HepG2 (cell line): Measurements from ENCODE around the gene PLOD3. TPM values are rescaled to one million over a fixed set of nuclear protein-coding genes. Genes with fewer than 3 reads are reported as not detected.

Source experiments
- CHCHD3 ChIP-seq: sonication (generic); formaldehyde crosslinking; IDR thresholded peaks from 2 replicates; pipeline ENCODE4 v1.8.0; 2022; ENCODE audit warnings: mild to moderate bottlenecking, missing genetic modification reagents, moderate library complexity
- HNRNPLL ChIP-seq: fragments of 200-400 bp; formaldehyde crosslinking; IDR thresholded peaks from 2 replicates; pipeline ENCODE4 v1.6.1; 2017; ENCODE audit warnings: mild to moderate bottlenecking, low read depth, low read length; ENCODE audit not compliant: poor library complexity, severe bottlenecking
- MED1 ChIP-seq: sonication (generic); formaldehyde crosslinking; IDR thresholded peaks from 2 replicates; pipeline ENCODE4 v1.4.0; 2020; ENCODE audit warnings: missing genetic modification reagents
- NAIF1 ChIP-seq: sonication (generic); formaldehyde crosslinking; IDR thresholded peaks from 2 replicates; pipeline ENCODE4 v1.5.0; 2020; ENCODE audit warnings: mild to moderate bottlenecking, missing genetic modification reagents, borderline replicate concordance
- NFKB2 ChIP-seq: sonication (generic); formaldehyde crosslinking; IDR thresholded peaks from 2 replicates; pipeline ENCODE4 v1.4.0; 2020; ENCODE audit warnings: missing genetic modification reagents, borderline replicate concordance
- PITX1 ChIP-seq: sonication (generic); formaldehyde crosslinking; IDR thresholded peaks from 2 replicates; pipeline ENCODE4 v1.5.1; 2020; ENCODE audit warnings: mild to moderate bottlenecking, missing genetic modification reagents
- SALL1 ChIP-seq: sonication (generic); formaldehyde crosslinking; IDR thresholded peaks from 2 replicates; pipeline ENCODE4 v1.8.0; 2022; ENCODE audit warnings: mild to moderate bottlenecking, missing genetic modification reagents
- SMAD1 ChIP-seq: sonication (generic); formaldehyde crosslinking; IDR thresholded peaks from 2 replicates; pipeline ENCODE4 v1.4.0; 2020; ENCODE audit warnings: missing genetic modification reagents, low read depth, mild to moderate bottlenecking, borderline replicate concordance
- THYN1 ChIP-seq: sonication (generic); formaldehyde crosslinking; IDR thresholded peaks from 2 replicates; pipeline ENCODE4 v1.8.1; 2023; ENCODE audit warnings: low read depth, mild to moderate bottlenecking, moderate library complexity, missing genetic modification reagents, borderline replicate concordance
- TMF1 ChIP-seq: sonication (generic); formaldehyde crosslinking; IDR thresholded peaks from 2 replicates; pipeline ENCODE4 v1.8.1; 2022; ENCODE audit warnings: low read depth, missing genetic modification reagents
- XBP1 ChIP-seq: sonication (generic); formaldehyde crosslinking; IDR thresholded peaks from 2 replicates; pipeline ENCODE4 v1.5.0; 2020; ENCODE audit warnings: missing genetic modification reagents
- ZNF101 ChIP-seq: sonication (generic); formaldehyde crosslinking; IDR thresholded peaks from 2 replicates; pipeline ENCODE4 v1.4.0; 2020; ENCODE audit warnings: mild to moderate bottlenecking, low read depth, missing genetic modification reagents, borderline replicate concordance
- ZNF468 ChIP-seq: sonication (generic); formaldehyde crosslinking; IDR thresholded peaks from 2 replicates; pipeline ENCODE4 v1.8.0; 2022; ENCODE audit warnings: mild to moderate bottlenecking, moderate library complexity, missing genetic modification reagents
- ZNF607 ChIP-seq: sonication (generic); formaldehyde crosslinking; IDR thresholded peaks from 2 replicates; pipeline ENCODE4 v1.5.1; 2020; ENCODE audit warnings: missing genetic modification reagents, mild to moderate bottlenecking, borderline replicate concordance
- ZNF619 ChIP-seq: sonication (generic); formaldehyde crosslinking; IDR thresholded peaks from 2 replicates; pipeline ENCODE4 v1.4.0; 2020; ENCODE audit warnings: mild to moderate bottlenecking, missing genetic modification reagents
- ZNF772 ChIP-seq: sonication (generic); formaldehyde crosslinking; IDR thresholded peaks from 2 replicates; pipeline ENCODE4 v1.5.0; 2020; ENCODE audit warnings: mild to moderate bottlenecking, missing genetic modification reagents
- ZZZ3 ChIP-seq: sonication (generic); formaldehyde crosslinking; IDR thresholded peaks from 2 replicates; pipeline ENCODE4 v1.4.0; 2020; ENCODE audit warnings: missing genetic modification reagents, mild to moderate bottlenecking, borderline replicate concordance
- polyA plus RNA-seq, 8 experiments: library from polyadenylated mRNA; depleted of rRNA in 3 of 8; stranded (reverse) in 7 of 8; unstranded in 1 of 8; fragments of >200 nt; fragmentation: Illumina TruSeq in 4 of 8; extraction: Trizol in 4 of 8; gene quantifications; 2 replicates each; pipeline versions ENCODE4 v1.2.1 to v1.2.3, GENCODE V29; 2011 to 2016; ENCODE audit warnings: low read depth in 4 of 8, missing spikeins in 1 of 8, mixed read lengths in 1 of 8; ENCODE audit not compliant: insufficient read depth in 1 of 8
- total RNA-seq, 5 experiments: library from RNA; depleted of rRNA; stranded (reverse); fragments of >200 nt; fragmentation: Illumina TruSeq; extraction: Trizol; gene quantifications; 2 replicates each; pipeline ENCODE4 v1.2.3, GENCODE V29; 2016; ENCODE audit warnings: low read depth in 1 of 5
- TF ChIP-seq, protein P1 (sequence below): sonication (generic); formaldehyde crosslinking; IDR thresholded peaks from 2 replicates; pipeline ENCODE4 v1.4.0; 2020; ENCODE audit warnings: missing genetic modification reagents
- TF ChIP-seq, protein P2 (sequence below): sonication (generic); formaldehyde crosslinking; IDR thresholded peaks from 2 replicates; pipeline ENCODE4 v1.4.0; 2020; ENCODE audit warnings: missing genetic modification reagents

The PLOD3 gene
- total and polyA plus RNA-seq, 2 of the 13 experiments (the other 11 are each of a cell fraction or from before 2014, with no cell fraction given), result 65.8 to 67.4 TPM

- TF ChIP-seq, protein P1, sequence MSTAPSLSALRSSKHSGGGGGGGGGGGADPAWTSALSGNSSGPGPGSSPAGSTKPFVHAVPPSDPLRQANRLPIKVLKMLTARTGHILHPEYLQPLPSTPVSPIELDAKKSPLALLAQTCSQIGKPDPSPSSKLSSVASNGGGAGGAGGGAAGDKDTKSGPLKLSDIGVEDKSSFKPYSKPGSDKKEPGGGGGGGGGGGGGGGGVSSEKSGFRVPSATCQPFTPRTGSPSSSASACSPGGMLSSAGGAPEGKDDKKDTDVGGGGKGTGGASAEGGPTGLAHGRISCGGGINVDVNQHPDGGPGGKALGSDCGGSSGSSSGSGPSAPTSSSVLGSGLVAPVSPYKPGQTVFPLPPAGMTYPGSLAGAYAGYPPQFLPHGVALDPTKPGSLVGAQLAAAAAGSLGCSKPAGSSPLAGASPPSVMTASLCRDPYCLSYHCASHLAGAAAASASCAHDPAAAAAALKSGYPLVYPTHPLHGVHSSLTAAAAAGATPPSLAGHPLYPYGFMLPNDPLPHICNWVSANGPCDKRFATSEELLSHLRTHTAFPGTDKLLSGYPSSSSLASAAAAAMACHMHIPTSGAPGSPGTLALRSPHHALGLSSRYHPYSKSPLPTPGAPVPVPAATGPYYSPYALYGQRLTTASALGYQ (CRISPR knock-in tag), result 0 out of 2 replicates have a peak, but pooled peaks have one; percentile 9
- TF ChIP-seq HNRNPLL (peak; percentile 70), THYN1 (no peak), NAIF1 (CRISPR knock-in tag) (no peak), CHCHD3 (CRISPR knock-in tag) (no peak), NFKB2 (CRISPR knock-in tag) (peak; percentile 63; the same call in 1 of the 2 replicates), ZNF772 (CRISPR knock-in tag) (peak; percentile 46; the same call in 1 of the 2 replicates), ZZZ3 (CRISPR knock-in tag) (0 out of 2 replicates have a peak, but pooled peaks have one; percentile 60), ZNF607 (CRISPR knock-in tag) (0 out of 2 replicates have a peak, but pooled peaks have one; percentile 13), ZNF101 (CRISPR knock-in tag) (no peak), PITX1 (CRISPR knock-in tag) (no peak), SALL1 (CRISPR knock-in tag) (peak; percentile 3; the same call in 1 of the 2 replicates), SMAD1 (CRISPR knock-in tag) (peak; percentile 88; the same call in 1 of the 2 replicates), TMF1 (CRISPR knock-in tag) (no peak), XBP1 (CRISPR knock-in tag) (no peak), MED1 (CRISPR knock-in tag) (peak; percentile 5; the same call in 1 of the 2 replicates), ZNF468 (CRISPR knock-in tag) (0 out of 2 replicates have a peak, but pooled peaks have one; percentile 4), ZNF619 (CRISPR knock-in tag) (0 out of 2 replicates have a peak, but pooled peaks have one; percentile 69)
- TF ChIP-seq, protein P2, sequence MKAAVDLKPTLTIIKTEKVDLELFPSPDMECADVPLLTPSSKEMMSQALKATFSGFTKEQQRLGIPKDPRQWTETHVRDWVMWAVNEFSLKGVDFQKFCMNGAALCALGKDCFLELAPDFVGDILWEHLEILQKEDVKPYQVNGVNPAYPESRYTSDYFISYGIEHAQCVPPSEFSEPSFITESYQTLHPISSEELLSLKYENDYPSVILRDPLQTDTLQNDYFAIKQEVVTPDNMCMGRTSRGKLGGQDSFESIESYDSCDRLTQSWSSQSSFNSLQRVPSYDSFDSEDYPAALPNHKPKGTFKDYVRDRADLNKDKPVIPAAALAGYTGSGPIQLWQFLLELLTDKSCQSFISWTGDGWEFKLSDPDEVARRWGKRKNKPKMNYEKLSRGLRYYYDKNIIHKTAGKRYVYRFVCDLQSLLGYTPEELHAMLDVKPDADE (CRISPR knock-in tag), result no peak
These were observed 27.8 kb upstream of the PLOD3 start (continued) for GRCh38 chr7:101245147-101245668.
